Tongue (tissue), 2 donors: ENCODE data around the gene SLC39A11. TPM values are rescaled to one million over a fixed set of nuclear protein-coding genes. Genes with fewer than 3 reads are reported as not detected.
"Not testable (repeated sequence)": the region's sequence is repeated elsewhere in the genome, so short reads cannot be mapped to it uniquely, and the experiment has no call there.

Source experiments
- DNase-seq: peaks from one replicate; pipeline ENCODE4 v3.0.0-alpha.2; 2015
- total RNA-seq: library from RNA; depleted of rRNA; stranded (reverse); fragments of >200 nt; gene quantifications from one replicate; pipeline ENCODE4 v1.2.3, GENCODE V29; 2014

Gene SLC39A11
- total RNA-seq, 1 donor from 2014 or later: 12.7 TPM

DNA sequence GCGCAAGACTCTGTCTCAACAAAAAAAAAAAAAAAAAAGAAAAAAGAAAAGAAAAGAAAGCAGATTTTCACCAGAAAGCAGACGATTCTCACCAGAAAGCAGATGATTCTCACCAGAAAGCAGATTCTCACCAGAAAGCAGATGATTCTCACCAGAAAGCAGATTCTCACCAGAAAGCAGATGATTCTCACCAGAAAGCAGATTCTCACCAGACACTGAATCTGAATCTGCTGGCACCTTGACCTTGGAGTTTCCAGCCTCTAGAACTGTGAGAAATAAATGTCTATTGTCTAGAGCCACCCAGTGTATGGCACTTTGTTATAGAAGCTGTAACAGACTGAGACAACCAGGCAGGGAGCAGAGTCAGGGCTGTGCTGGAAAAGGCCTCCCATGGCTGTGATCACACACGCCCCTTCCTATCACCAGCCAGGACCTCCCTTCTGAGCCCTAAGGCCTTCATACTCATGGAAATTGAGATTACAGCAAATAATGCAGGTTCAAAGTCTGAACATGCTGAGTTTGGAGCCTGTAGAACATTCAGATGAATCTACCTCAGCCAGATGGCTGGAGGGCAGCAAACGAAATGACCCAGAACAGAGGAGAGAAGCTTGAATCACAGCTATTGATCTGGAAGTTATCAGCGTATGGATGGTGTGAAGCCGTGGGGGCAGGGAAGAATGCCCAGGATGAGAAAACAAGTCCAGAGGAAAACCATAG lies 309.3 kb downstream of the SLC39A11 start:
- DNase-seq: no peak

DNA sequence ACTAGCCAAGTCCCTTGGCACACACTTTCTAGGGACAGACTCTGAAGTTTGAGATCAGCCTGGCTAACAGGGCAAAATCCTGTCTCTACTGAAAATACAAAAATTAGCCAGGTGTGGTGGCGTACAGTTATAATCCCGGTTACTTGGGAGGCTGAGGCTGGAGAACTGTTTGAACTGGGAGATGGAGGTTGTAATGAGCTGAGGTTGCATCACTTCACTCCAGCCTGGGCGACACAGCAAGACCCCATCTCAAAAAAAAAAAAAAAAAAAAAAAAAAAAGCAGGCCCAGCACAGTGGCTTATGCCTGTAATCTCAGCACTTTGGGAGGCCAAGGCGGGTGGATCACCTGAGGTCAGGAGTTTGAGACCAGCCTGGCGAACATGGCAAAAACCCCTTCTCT lies 310.1 kb downstream of the SLC39A11 start:
- DNase-seq: not testable (repeated sequence)

DNA sequence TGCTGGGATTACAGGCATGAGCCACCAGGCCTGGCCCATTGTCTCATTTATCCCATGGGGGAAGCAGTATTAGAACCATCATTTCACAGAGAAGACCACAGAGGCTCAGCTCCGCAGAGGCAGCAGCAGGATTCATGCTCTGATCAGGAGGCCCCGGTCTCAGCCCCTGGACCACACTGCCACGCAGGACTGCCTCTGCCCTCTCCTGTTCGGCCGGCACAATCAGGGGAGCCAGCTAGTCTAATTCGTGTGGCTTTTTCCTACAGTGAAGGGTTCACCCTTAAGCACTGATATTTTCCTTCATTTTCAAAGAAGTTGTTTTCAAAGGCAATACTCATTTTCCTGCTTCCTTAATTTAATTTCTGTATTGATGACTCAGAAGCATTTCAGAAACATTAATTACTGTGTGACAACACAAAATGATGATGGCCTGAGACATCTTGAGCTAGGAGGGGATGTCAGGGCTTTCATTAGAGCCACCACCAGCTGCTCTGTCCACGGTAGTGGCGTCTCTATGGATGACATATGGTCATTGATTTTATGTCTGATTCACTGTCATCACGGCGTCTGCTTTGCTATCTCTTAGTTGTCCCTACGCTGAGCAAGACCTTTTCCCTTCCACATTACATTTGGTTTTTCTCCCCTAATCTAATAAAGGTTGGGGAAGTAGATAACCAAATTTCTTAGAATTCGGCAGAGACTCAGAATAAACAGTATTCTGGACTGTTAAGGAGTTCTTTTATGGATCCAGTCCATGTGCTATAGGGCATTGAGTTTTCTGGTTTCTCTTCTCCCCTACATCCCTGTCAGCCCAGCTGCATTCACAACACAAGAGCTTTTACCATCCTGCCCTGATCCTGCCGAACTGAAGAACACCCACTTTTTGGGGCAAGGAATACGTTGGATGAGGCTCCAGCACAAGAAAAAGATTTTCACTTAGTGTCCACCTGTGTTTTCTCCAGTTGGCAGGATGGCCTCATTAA lies 314.0 kb downstream of the SLC39A11 start:
- no peak for DNase-seq

- peak; percentile 12 for DNase-seq
These were observed 316.6 kb downstream of the SLC39A11 start for GRCh38 chr17:72775919-72776318.

GRCh38 chr17:72775237-72775636 lies 317.3 kb downstream of the SLC39A11 start:
- no peak for DNase-seq

- no peak for DNase-seq
These were observed 318.3 kb downstream of the SLC39A11 start for GRCh38 chr17:72774236-72774635.

DNA sequence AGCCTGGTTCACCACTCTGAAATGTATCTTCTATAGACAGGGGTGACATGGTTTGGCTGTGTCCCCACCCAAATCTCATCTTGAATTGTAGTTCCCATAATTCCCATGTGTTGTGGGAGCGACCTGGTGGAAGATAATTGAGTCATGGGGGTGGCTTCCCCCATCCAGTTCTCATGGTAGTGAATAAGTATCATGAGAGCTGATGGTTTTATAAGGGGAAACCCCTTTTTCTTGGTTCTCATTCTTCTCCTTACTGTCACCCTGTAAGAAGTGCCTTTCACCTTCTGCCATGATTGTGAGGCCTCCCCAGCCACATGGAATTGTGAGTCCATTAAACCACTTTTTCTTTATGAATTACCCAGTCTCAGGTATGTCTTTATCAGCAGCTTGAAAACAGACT lies 319.3 kb downstream of the SLC39A11 start:
- not testable (repeated sequence) for DNase-seq

DNA sequence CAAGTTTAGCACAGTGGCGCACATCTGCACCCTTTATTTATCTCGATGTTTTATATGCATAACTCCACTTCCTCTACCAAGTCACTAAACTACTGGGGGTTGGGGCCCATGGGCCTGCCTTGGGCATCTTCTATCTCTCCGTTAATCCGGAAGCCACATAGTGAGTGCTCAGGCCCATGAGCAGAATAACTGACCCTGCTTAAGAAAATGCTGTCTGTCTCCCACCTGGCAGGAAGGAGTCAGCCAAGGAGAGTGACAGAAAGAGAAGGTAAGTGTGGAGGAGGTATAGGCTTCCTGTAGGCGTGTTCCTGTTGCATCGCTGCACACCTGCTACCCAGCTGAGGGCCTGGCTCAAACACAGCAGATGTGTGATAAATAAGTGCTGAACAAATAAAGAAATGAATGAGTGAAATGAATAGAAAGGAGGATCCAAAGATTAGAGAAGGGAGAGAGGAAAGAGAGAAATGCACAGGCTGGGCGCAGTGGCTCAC lies 320.1 kb downstream of the SLC39A11 start:
- DNase-seq: no peak

GRCh38 chr17:72771734-72772133 lies 320.8 kb downstream of the SLC39A11 start:
- no peak for DNase-seq

GRCh38 chr17:72766761-72767356 lies 325.6 kb downstream of the SLC39A11 start:
- DNase-seq: no peak

- no peak for DNase-seq
These were observed 326.9 kb downstream of the SLC39A11 start for GRCh38 chr17:72765368-72766153.

GRCh38 chr17:72764632-72765041 lies 327.9 kb downstream of the SLC39A11 start:
- DNase-seq: no peak

DNA sequence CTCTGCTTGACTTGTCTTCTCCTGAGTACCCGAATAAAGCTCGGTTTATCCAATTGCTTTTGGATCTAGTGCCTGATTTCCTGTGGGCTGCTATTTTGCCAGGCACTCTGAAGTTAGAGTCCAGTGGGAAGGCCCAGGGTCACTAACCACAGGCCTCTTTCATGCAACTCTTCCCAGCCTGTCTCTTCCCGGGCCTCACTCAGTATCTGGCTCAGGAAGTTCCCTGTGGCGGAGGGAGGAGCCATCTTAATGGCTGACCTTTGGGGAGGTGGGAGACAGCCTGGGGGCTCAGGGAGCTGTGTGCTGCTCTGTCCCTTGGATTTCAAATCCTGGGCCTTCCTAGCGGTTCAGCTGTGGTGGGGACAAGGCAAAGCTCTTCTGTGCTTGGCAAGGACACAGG lies 328.5 kb downstream of the SLC39A11 start:
- DNase-seq: no peak

GRCh38 chr17:72761893-72762575 lies 330.5 kb downstream of the SLC39A11 start:
- DNase-seq: not testable (repeated sequence)

DNA sequence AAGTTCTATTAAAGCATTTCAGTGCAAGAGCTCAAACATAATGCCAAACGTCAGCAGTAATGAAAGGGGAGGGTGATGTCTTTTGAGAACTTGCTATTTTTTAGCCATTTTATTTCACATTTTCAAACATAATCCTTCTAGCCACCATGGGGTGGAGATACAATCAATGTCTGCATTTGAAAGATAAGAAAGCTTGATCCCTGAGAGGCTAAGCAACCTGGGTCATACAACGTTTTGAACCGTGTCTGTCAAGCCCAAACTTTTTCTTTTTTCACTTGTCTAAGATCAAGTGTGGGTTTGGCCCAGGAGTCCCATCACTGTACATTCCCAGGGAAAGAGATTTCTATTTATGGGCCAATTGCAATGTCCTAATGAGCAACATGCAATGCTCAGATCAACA lies 331.1 kb downstream of the SLC39A11 start:
- no peak for DNase-seq

- DNase-seq: no peak
These were observed 332.1 kb downstream of the SLC39A11 start for GRCh38 chr17:72760368-72760767.

GRCh38 chr17:72759301-72759700 lies 333.2 kb downstream of the SLC39A11 start:
- DNase-seq: no peak

- no peak for DNase-seq
These were observed 336.2 kb downstream of the SLC39A11 start for GRCh38 chr17:72756256-72756655.

GRCh38 chr17:72754513-72754912 lies 338.0 kb downstream of the SLC39A11 start:
- no peak for DNase-seq

DNA sequence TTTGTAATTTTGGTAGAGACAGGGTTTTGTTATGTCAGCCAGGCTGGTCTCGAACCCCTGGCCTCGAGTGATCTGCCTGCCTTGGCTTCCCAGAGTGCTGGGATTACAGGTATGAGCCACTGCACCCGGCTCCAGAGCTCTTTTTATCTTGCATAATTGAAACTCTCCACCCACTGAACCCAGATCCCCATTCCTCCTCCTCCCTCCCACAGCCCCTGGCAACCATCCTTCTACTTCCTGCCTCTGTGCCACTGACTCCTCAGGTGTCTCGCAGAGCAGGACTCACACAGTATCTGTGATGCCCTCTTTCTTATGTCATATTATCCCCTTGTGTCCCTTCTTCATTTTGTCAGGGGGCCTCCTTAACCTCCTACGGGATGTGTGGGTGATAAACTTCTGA lies 340.7 kb downstream of the SLC39A11 start:
- DNase-seq: no peak

GRCh38 chr17:72749119-72749572 lies 343.3 kb downstream of the SLC39A11 start:
- DNase-seq: no peak
